Adrenal gland (tissue), 12 donors: ENCODE measurements around the gene FAM78B. TPM values are rescaled to one million over a fixed set of nuclear protein-coding genes. Genes with fewer than 3 reads are reported as not detected.

Source experiments
- DNase-seq, 7 donors: peaks; one replicate each; pipeline ENCODE4 v3.0.0-alpha.2; 2019 to 2020
- H3K27ac ChIP-seq, 5 donors: fragments of 200-600 bp; sonication (generic) in 4 of 5; 1 replicate in 3 of 5; 2 replicates in 2 of 5; pipeline versions ENCODE4 v1.5.1 to v1.8.0; 2016 to 2020; ENCODE audit warnings: mild to moderate bottlenecking in 1 of 5
- H3K27me3 ChIP-seq: fragments of 200-600 bp; 2 replicates; pipeline ENCODE4 v1.8.0; 2021
- H3K36me3 ChIP-seq, 2 donors: fragments of 200-600 bp; replicated peaks in 1 of 2; 1 replicate in 1 of 2; 2 replicates in 1 of 2; pipeline versions ENCODE4 v1.5.1 to v1.8.0; 2018 to 2022
- H3K4me1 ChIP-seq, 2 donors: fragments of 200-600 bp; replicated peaks in 1 of 2; 1 replicate in 1 of 2; 2 replicates in 1 of 2; pipeline versions ENCODE4 v1.5.1 to v1.8.0; 2018 to 2021
- H3K4me3 ChIP-seq, 4 donors: fragments of 200-600 bp; sonication (generic) in 3 of 4; one replicate each; pipeline ENCODE4 v1.5.1; 2016 to 2018
- H3K9me3 ChIP-seq, 3 donors: fragments of 200-600 bp; sonication (generic) in 1 of 3; replicated peaks in 1 of 3; 1 replicate in 2 of 3; 2 replicates in 1 of 3; pipeline versions ENCODE4 v1.5.1 to v1.8.0; 2016 to 2021
- CTCF ChIP-seq, 6 experiments: fragments of 450-650 bp in 4 of 6; fragments of 200-600 bp in 2 of 6; sonication (generic) in 1 of 6; IDR thresholded peaks; 1 replicate in 5 of 6; 2 replicates in 1 of 6; pipeline versions ENCODE4 v1.5.1 to v1.8.0; 2016 to 2021; ENCODE audit warnings: antibody characterized with exemption in 6 of 6, mild to moderate bottlenecking in 2 of 6, moderate library complexity in 1 of 6
- POLR2A ChIP-seq, 2 donors: fragments of 450-650 bp; IDR thresholded peaks; one replicate each; pipeline ENCODE4 v1.6.1; 2017; ENCODE audit warnings: antibody characterized with exemption in 2 of 2, mild to moderate bottlenecking in 2 of 2, moderate library complexity in 1 of 2
- WGBS, 4 donors: extraction: QIAGEN DNeasy Blood & Tissue Kit in 2 of 4; methylation state at CpG; one replicate each; pipeline versions ENCODE4 v1.1.5 to v1.1.7; 2013 to 2017; 5-methylcytosine and 5-hydroxymethylcytosine counted together
- intact Hi-C, 2 donors: fragments of 100-400 bp; cut with DNase I; formaldehyde crosslinking; loops; one replicate each; pipeline versions ENCODE4 v1.14.1 to v1.15.0; 2022 to 2023
- polyA plus RNA-seq, 3 donors: library from polyadenylated mRNA; stranded (reverse); fragments of 200-250 nt in 2 of 3; fragments of 350-450 nt in 1 of 3; fragmentation: Illumina TruSeq in 1 of 3; extraction: RNeasy Lipid Tissue Mini Kit (QIAGEN cat#74804) in 1 of 3; gene quantifications; one replicate each; pipeline ENCODE4 v1.2.3, GENCODE V29; 2013 to 2014
- total RNA-seq, 9 donors: library from RNA; depleted of rRNA in 4 of 9; stranded (reverse); fragments of >200 nt in 4 of 9; fragments of 120-200 nt in 1 of 9; fragmentation: NEBNext Ultra II Directional in 1 of 9; extraction: Animal tissue kit (Norgen Biotek cat#: 25700) in 1 of 9; gene quantifications; one replicate each; pipeline versions ENCODE4 v1.1.0 to v1.2.4, GENCODE V29; 2013 to 2023
- donor health status: healthy with polysubstance abuse.
- donor health status: Bipolar disorder and iron deficiency.
- donor health status: DM: yes; HTN: yes; CAD: no.
- donor health status: DM: no; HTN: no; CAD: no.
- donor health status: DM: no; HTN: no; CAD: no.
- donor health status: DM: yes; HTN: yes; CAD: no.

The FAM78B gene
- total and polyA plus RNA-seq, 12 donors, result 0.28 to 3.5 (median 0.98) TPM

GRCh38 chr1:166069390-166069789, 97.4 kb downstream of the FAM78B start:
- intact Hi-C loops, result no loop called here
- no peak for DNase-seq
- H3K9me3 ChIP-seq, result no peaks in the 10 kb centered on the region
- no peak overlapping the region for H3K27ac ChIP-seq
- no peaks in the 10 kb centered on the region for H3K4me1 ChIP-seq
- 32 to 43% (median 37%) methylated on average over 2 of the region's 2 CpGs for WGBS, 4 donors
- no peaks in the 10 kb centered on the region for H3K27me3 ChIP-seq
- H3K36me3 ChIP-seq, result no peaks in the 10 kb centered on the region
- no peak overlapping the region for H3K4me3 ChIP-seq
- TF ChIP-seq POLR2A (IDR thresholded peaks at IDR 0.05) (no peak), CTCF (IDR thresholded peaks at IDR 0.05) (no peak)

- no peak for DNase-seq
- H3K4me3 ChIP-seq, result no peak overlapping the region
- intact Hi-C loops, result no loop called here
- no peaks in the 10 kb centered on the region for H3K9me3 ChIP-seq
- H3K27me3 ChIP-seq, result no peaks in the 10 kb centered on the region
- H3K4me1 ChIP-seq, result no peaks in the 10 kb centered on the region
- TF ChIP-seq CTCF (IDR thresholded peaks at IDR 0.05), result no peak
- no peaks in the 10 kb centered on the region for H3K36me3 ChIP-seq
- H3K27ac ChIP-seq, result no peak overlapping the region
Measured at GRCh38 chr1:166066107-166066506, 100.7 kb downstream of the FAM78B start.

- Histone ChIP-seq H3K4me3 (no peak overlapping the region), H3K9me3 (no peaks in the 10 kb centered on the region), H3K36me3 (no peaks in the 10 kb centered on the region), H3K27me3 (no peaks in the 10 kb centered on the region), H3K27ac (no peak overlapping the region), H3K4me1 (no peaks in the 10 kb centered on the region)
- WGBS, 4 donors, result 50 to 75% (median 63%) methylated on average over 1 of the region's 1 CpG
- intact Hi-C loops, result no loop called here
- DNase-seq, result no peak
- no peak for TF ChIP-seq CTCF (IDR thresholded peaks at IDR 0.05)
- TF ChIP-seq POLR2A (IDR thresholded peaks at IDR 0.05), result no peak
Measured at GRCh38 chr1:166064951-166065350, 101.8 kb downstream of the FAM78B start.

GRCh38 chr1:166064313-166064926, 102.4 kb downstream of the FAM78B start:
- intact Hi-C loops, result no loop called here
- Histone ChIP-seq H3K27ac (no peak overlapping the region), H3K36me3 (no peaks in the 10 kb centered on the region), H3K9me3 (no peaks in the 10 kb centered on the region), H3K27me3 (no peaks in the 10 kb centered on the region), H3K4me1 (no peaks in the 10 kb centered on the region), H3K4me3 (no peak overlapping the region)
- no peak for DNase-seq
- WGBS, 4 donors, result 71 to 86% (median 81%) methylated on average over 4 of the region's 4 CpGs
- TF ChIP-seq CTCF (IDR thresholded peaks at IDR 0.05) (no peak), POLR2A (IDR thresholded peaks at IDR 0.05) (no peak)
